ENCODE data around the gene SHOC2.

Gene SHOC2

DNA sequence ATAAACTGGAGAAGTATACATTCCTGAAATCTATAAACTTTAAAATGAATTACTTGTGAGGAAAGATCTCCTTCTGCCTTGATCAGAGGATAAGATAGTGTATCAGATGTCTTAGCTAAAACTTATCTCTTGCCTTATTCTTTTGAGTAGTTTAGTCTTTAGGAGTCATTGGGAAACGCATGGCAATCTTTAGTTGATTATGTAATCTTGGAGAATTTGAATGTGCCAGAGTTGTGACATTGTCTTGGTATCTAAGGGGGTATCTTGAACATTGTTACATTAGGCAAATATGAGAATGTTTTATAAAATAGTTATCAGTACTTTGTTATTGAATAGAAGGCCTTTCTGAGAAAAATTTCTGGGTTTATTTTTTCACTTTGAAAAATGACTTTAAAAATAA is 95.8 kb downstream of the SHOC2 start:
- Histone ChIP-seq H3K36me3 (ENCODE audit: control insufficient read depth, low read length) (peaks cover 68% of the 10 kb centered on the region), H3K79me2 (ENCODE audit: control insufficient read depth, low read length) (no peaks in the 10 kb centered on the region), H3K27ac (ENCODE audit: low read depth, low read length) (no peak overlapping the region), H3K4me3 (ENCODE audit: low read length) (no peak overlapping the region), H3K9me2 (replicated peaks; ENCODE audit: control insufficient read depth, low read length) (no peaks in the 10 kb centered on the region), H3F3A (ENCODE audit: control insufficient read depth, insufficient read depth) (peaks cover 3% of the 10 kb centered on the region; the same call in 1 of the 2 replicates), H4K20me1 (ENCODE audit: control insufficient read depth, insufficient read depth, low read depth, low read length) (no peaks in the 10 kb centered on the region), H3K27me3 (ENCODE audit: control insufficient read depth, low read length) (no peaks in the 10 kb centered on the region), H3K4me2 (ENCODE audit: low read length) (no peak overlapping the region), H3K4me1 (ENCODE audit: control insufficient read depth, low read length) (no peaks in the 10 kb centered on the region), H3K9me3 (ENCODE audit: control insufficient read depth, insufficient read depth, low read length) (no peaks in the 10 kb centered on the region)
- TF ChIP-seq CTCF (IDR thresholded peaks at IDR 0.05; ENCODE audit: low read depth, low read length, poor library complexity, severe bottlenecking): no peak
- TF ChIP-seq EZH2phosphoT487 (IDR thresholded peaks at IDR 0.05; ENCODE audit: borderline replicate concordance, low read length): no peak

DNA sequence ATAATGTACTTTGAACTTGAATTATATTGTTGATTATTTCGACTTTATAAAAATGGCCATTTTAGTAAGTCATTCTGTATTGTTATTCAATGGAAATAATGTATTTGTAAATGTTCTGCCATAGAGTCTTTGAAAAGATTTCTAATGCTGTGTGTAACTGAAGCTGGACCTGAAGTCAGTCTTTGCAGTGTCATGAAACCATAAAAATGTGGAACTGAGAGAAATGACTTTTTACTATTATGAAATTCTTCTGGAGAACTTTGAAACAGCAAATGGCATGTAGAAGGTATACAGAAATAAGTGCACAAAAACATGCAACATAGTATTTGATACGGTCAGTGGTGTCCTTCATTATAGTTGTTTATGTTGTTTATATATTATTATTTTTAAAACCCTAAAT is 97.7 kb downstream of the SHOC2 start:
- Histone ChIP-seq H3K4me3 (ENCODE audit: low read length) (no peak overlapping the region), H3F3A (ENCODE audit: control insufficient read depth, insufficient read depth) (no peaks in the 10 kb centered on the region)

DNA sequence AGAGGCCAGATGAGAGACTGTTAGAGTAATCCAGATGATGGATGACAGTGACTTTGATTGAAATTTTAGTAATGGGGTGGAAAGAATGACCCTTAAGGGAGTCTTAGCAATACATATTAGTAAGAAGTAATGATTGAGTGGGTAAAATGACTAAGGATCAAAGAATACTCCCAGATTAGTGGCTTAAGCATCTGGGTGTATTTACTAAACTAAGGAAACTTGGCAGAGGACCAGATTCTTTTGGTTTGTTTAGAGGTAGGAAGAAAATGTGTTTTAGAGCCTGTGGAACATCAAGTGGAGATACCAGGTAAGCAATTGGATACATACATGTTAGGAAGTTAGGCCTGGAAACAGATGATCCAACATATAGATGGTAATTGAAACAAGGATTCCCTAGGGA is 98.6 kb downstream of the SHOC2 start:
- Histone ChIP-seq H3K27me3 (ENCODE audit: control insufficient read depth, low read length) (no peaks in the 10 kb centered on the region), H3K36me3 (ENCODE audit: control insufficient read depth, low read length) (peaks cover 55% of the 10 kb centered on the region), H4K20me1 (ENCODE audit: control insufficient read depth, insufficient read depth, low read depth, low read length) (no peaks in the 10 kb centered on the region), H3F3A (ENCODE audit: control insufficient read depth, insufficient read depth) (no peaks in the 10 kb centered on the region), H3K4me1 (ENCODE audit: control insufficient read depth, low read length) (no peaks in the 10 kb centered on the region), H3K9me3 (ENCODE audit: control insufficient read depth, insufficient read depth, low read length) (no peaks in the 10 kb centered on the region), H3K4me3 (ENCODE audit: low read length) (no peak overlapping the region), H3K9me2 (replicated peaks; ENCODE audit: control insufficient read depth, low read length) (no peaks in the 10 kb centered on the region), H3K4me2 (ENCODE audit: low read length) (no peak overlapping the region), H3K27ac (ENCODE audit: low read depth, low read length) (no peak overlapping the region), H3K79me2 (ENCODE audit: control insufficient read depth, low read length) (no peaks in the 10 kb centered on the region)
- no peak for TF ChIP-seq EZH2phosphoT487 (IDR thresholded peaks at IDR 0.05; ENCODE audit: borderline replicate concordance, low read length)
- no peak for TF ChIP-seq CTCF (IDR thresholded peaks at IDR 0.05; ENCODE audit: low read depth, low read length, poor library complexity, severe bottlenecking)

More for the DNA sequence above, 97.7 kb downstream of the SHOC2 start:
- Histone ChIP-seq H3K9me3 (ENCODE audit: control insufficient read depth, insufficient read depth, low read length) (no peaks in the 10 kb centered on the region), H3K27ac (ENCODE audit: low read depth, low read length) (no peak overlapping the region), H3K27me3 (ENCODE audit: control insufficient read depth, low read length) (no peaks in the 10 kb centered on the region), H3K9me2 (replicated peaks; ENCODE audit: control insufficient read depth, low read length) (no peaks in the 10 kb centered on the region), H3K4me2 (ENCODE audit: low read length) (no peak overlapping the region), H3K79me2 (ENCODE audit: control insufficient read depth, low read length) (no peaks in the 10 kb centered on the region), H3K4me1 (ENCODE audit: control insufficient read depth, low read length) (no peaks in the 10 kb centered on the region), H3K36me3 (ENCODE audit: control insufficient read depth, low read length) (peaks cover 60% of the 10 kb centered on the region), H4K20me1 (ENCODE audit: control insufficient read depth, insufficient read depth, low read depth, low read length) (no peaks in the 10 kb centered on the region)
- no peak for TF ChIP-seq CTCF (IDR thresholded peaks at IDR 0.05; ENCODE audit: low read depth, low read length, poor library complexity, severe bottlenecking)
- TF ChIP-seq EZH2phosphoT487 (IDR thresholded peaks at IDR 0.05; ENCODE audit: borderline replicate concordance, low read length): no peak
